HCT116 (cell line): Measurements from ENCODE around the gene DOP1B. TPM values are rescaled to one million over a fixed set of nuclear protein-coding genes. Genes with fewer than 3 reads are reported as not detected.

ENCODE experiments used
- ATAC-seq: fragments of 200-7000 bp; cut with Tn5 transposase; 2 replicates; pipeline ENCODE4 v1.9.1; 2020; ENCODE audit warnings: mild to moderate bottlenecking, moderate library complexity
- BruUV-seq: library from RNA; stranded (reverse); fragments of 400-500 nt; replicated peaks from 2 replicates; lab custom pipeline; 2021; lab: Mats Ljungman, UMichigan
- CTCF ChIA-PET: fragments of 300-600 bp; sonication (Branson Sonifier 250); formaldehyde crosslinking; loops from one replicate; lab custom pipeline; 2021; ENCODE audit warnings: antibody characterized with exemption; lab: Charles Lee
- POLR2A ChIA-PET: fragments of 300-600, 350-600 bp; sonication (Branson Sonifier 250); formaldehyde crosslinking; loops from one replicate; lab custom pipeline; 2021; ENCODE audit warnings: antibody characterized with exemption; lab: Charles Lee
- RAD21 ChIA-PET, 2 experiments: fragments of 300-600 bp; sonication (Branson Sonifier 250); formaldehyde crosslinking; loops; one replicate each; lab custom pipeline; 2023; ENCODE audit warnings: low total read pairs in 2 of 2; ENCODE audit not compliant: uncharacterized antibody in 2 of 2, unreplicated experiment in 2 of 2, low non-redundant PET in 1 of 2; lab: Charles Lee
- DNase-seq: peaks from one replicate; pipeline ENCODE4 v3.0.0-alpha.2; 2010; ENCODE audit warnings: low read depth, low spot score
- H2AFZ ChIP-seq: fragments of 200-600 bp; shearing (Covaris generic), sonication (generic); 2 replicates; pipeline ENCODE4 v1.6.1; 2017; ENCODE audit warnings: low read depth, mixed run types, mixed read lengths, antibody characterized with exemption, low read length; ENCODE audit not compliant: poor library complexity, severe bottlenecking
- H3K27ac ChIP-seq: 2 replicates; pipeline ENCODE4 v1.5.1; 2012; ENCODE audit warnings: low read depth, low read length
- H3K27me3 ChIP-seq: fragments of 200-600 bp; sonication (generic); 2 replicates; pipeline ENCODE4 v1.6.1; 2016; ENCODE audit warnings: mixed run types, low read length, mixed read lengths; ENCODE audit not compliant: insufficient read depth
- H3K36me3 ChIP-seq, 2 experiments: fragments of 200-500 bp in 1 of 2; fragments of 200-600 bp in 1 of 2; sonication (Bioruptor generic) in 1 of 2; sonication (generic) in 1 of 2; 2 replicates each; pipeline versions ENCODE4 v1.5.1 to v1.6.1; 2014 to 2016; ENCODE audit warnings: low read length in 2 of 2, inconsistent platforms in 1 of 2, mixed read lengths in 1 of 2, mixed run types in 1 of 2; ENCODE audit not compliant: insufficient read depth in 2 of 2, control insufficient read depth in 1 of 2
- H3K4me1 ChIP-seq, 2 experiments: fragments of 200-600 bp in 1 of 2; sonication (generic) in 1 of 2; 2 replicates each; pipeline versions ENCODE4 v1.5.1 to v1.6.1; 2012 to 2017; ENCODE audit warnings: low read length in 2 of 2, inconsistent platforms in 1 of 2, mild to moderate bottlenecking in 1 of 2, mixed read lengths in 1 of 2, mixed run types in 1 of 2, moderate library complexity in 1 of 2; ENCODE audit not compliant: insufficient read depth in 2 of 2, control insufficient read depth in 1 of 2
- H3K4me2 ChIP-seq: fragments of 200-600 bp; sonication (generic); 2 replicates; pipeline ENCODE4 v1.6.1; 2017; ENCODE audit warnings: mixed run types, low read length, mixed read lengths
- H3K4me3 ChIP-seq, 2 experiments: fragments of 200-600 bp in 1 of 2; sonication (generic) in 1 of 2; replicated peaks in 1 of 2; 2 replicates each; pipeline ENCODE4 v1.5.1; 2011 to 2016; ENCODE audit warnings: low read length in 2 of 2, control low read depth in 1 of 2, low read depth in 1 of 2, mild to moderate bottlenecking in 1 of 2, mixed read lengths in 1 of 2, mixed run types in 1 of 2
- H3K79me2 ChIP-seq: fragments of 200-600 bp; sonication (generic); 2 replicates; pipeline ENCODE4 v1.6.1; 2017; ENCODE audit warnings: mild to moderate bottlenecking, mixed run types, low read length, moderate library complexity, mixed read lengths; ENCODE audit not compliant: insufficient read depth
- H3K9ac ChIP-seq: fragments of 200-600 bp; sonication (generic); 2 replicates; pipeline ENCODE4 v1.6.1; 2016; ENCODE audit warnings: low read length, mixed read lengths
- H3K9me2 ChIP-seq: fragments of 200-600 bp; sonication (generic), shearing (Covaris generic); 2 replicates; pipeline ENCODE4 v1.6.1; 2017; ENCODE audit warnings: mixed run types, mild to moderate bottlenecking, moderate library complexity; ENCODE audit not compliant: insufficient read depth
- H3K9me3 ChIP-seq, 2 experiments: fragments of 200-500 bp in 1 of 2; fragments of 200-600 bp in 1 of 2; sonication (Bioruptor generic) in 1 of 2; sonication (generic) in 1 of 2; 2 replicates each; pipeline ENCODE4 v1.6.1; 2014 to 2017; ENCODE audit warnings: low read length in 2 of 2, mixed read lengths in 2 of 2, inconsistent platforms in 1 of 2, low read depth in 1 of 2, mild to moderate bottlenecking in 1 of 2, mixed run types in 1 of 2, moderate library complexity in 1 of 2; ENCODE audit not compliant: control insufficient read depth in 1 of 2, insufficient read depth in 1 of 2
- H4K20me1 ChIP-seq: fragments of 200-600 bp; sonication (generic), shearing (Covaris generic); 2 replicates; pipeline ENCODE4 v1.6.1; 2017; ENCODE audit warnings: mixed run types, mild to moderate bottlenecking, moderate library complexity; ENCODE audit not compliant: insufficient read depth
- ATF3 ChIP-seq: IDR thresholded peaks from 2 replicates; pipeline ENCODE4 v1.6.1; 2012
- CEBPB ChIP-seq: IDR thresholded peaks from 2 replicates; pipeline ENCODE4 v1.6.1; 2012; ENCODE audit warnings: low read depth
- EGR1 ChIP-seq: IDR thresholded peaks from 2 replicates; pipeline ENCODE4 v1.6.1; 2012; ENCODE audit warnings: low read depth
- ELF1 ChIP-seq: IDR thresholded peaks from 2 replicates; pipeline ENCODE4 v1.6.1; 2012; ENCODE audit warnings: low read depth, borderline replicate concordance
- EZH2 ChIP-seq: fragments of 200-600 bp; sonication (generic); IDR thresholded peaks from 2 replicates; pipeline ENCODE4 v1.6.1; 2017; ENCODE audit warnings: antibody characterized with exemption, mixed run types
- JUND ChIP-seq: IDR thresholded peaks from 2 replicates; pipeline ENCODE4 v1.6.1; 2012
- POLR2AphosphoS5 ChIP-seq: IDR thresholded peaks from 2 replicates; pipeline ENCODE4 v1.6.1; 2011; ENCODE audit warnings: mild to moderate bottlenecking, low read depth, low read length, moderate library complexity
- RAD21 ChIP-seq: IDR thresholded peaks from 2 replicates; pipeline ENCODE4 v1.6.1; 2012; ENCODE audit warnings: low read depth, mild to moderate bottlenecking
- REST ChIP-seq: IDR thresholded peaks from 2 replicates; pipeline ENCODE4 v1.6.1; 2012; ENCODE audit warnings: low read depth
- SRF ChIP-seq: IDR thresholded peaks from 2 replicates; pipeline ENCODE4 v1.6.1; 2012; ENCODE audit warnings: low read depth
- TCF7L2 ChIP-seq: IDR thresholded peaks from 2 replicates; pipeline ENCODE4 v1.7.0; 2011; ENCODE audit warnings: borderline replicate concordance, inconsistent platforms; ENCODE audit not compliant: insufficient read depth, insufficient read length; ENCODE audit errors: extremely low read depth
- YY1 ChIP-seq: IDR thresholded peaks from 2 replicates; pipeline ENCODE4 v1.6.1; 2011; ENCODE audit warnings: low read length, low read depth, moderate library complexity, mild to moderate bottlenecking; ENCODE audit not compliant: insufficient replicate concordance; ENCODE audit errors: extremely low read depth
- ZBTB33 ChIP-seq: IDR thresholded peaks from 2 replicates; pipeline ENCODE4 v1.6.1; 2011; ENCODE audit warnings: mild to moderate bottlenecking, low read length, moderate library complexity; ENCODE audit not compliant: insufficient replicate concordance; ENCODE audit errors: extremely low read depth
- ZFX ChIP-seq: fragments of 450-650 bp; IDR thresholded peaks from 2 replicates; pipeline ENCODE4 v1.6.1; 2017
- ZNF274 ChIP-seq: fragments of 200-500 bp; sonication (Bioruptor generic); IDR thresholded peaks from 2 replicates; pipeline ENCODE4 v1.6.1; 2014; ENCODE audit warnings: mild to moderate bottlenecking, low read depth, low read length, inconsistent platforms
- intact Hi-C: fragments of 100-400 bp; cut with micrococcal nuclease; formaldehyde crosslinking; loops from 2 replicates; pipeline ENCODE4 v1.10.0; 2022
- total RNA-seq: library from RNA; stranded (reverse); gene quantifications from one replicate; pipeline ENCODE4 v1.2.1, GENCODE V29; 2021; ENCODE audit not compliant: unreplicated experiment
- TF ChIP-seq, protein P1 (sequence below), 3 experiments: fragments of 200-600 bp in 1 of 3; sonication (generic) in 1 of 3; IDR thresholded peaks in 2 of 3; conservative IDR thresholded peaks in 1 of 3; 2 replicates each; pipeline ENCODE4 v1.5.1; 2012 to 2017; ENCODE audit warnings: low read depth in 2 of 3, low read length in 2 of 3, antibody characterized with exemption in 1 of 3, borderline replicate concordance in 1 of 3, control low read depth in 1 of 3, mild to moderate bottlenecking in 1 of 3, mixed read lengths in 1 of 3, mixed run types in 1 of 3, moderate library complexity in 1 of 3; ENCODE audit not compliant: insufficient read depth in 1 of 3

DOP1B gene
- total RNA-seq, 1 experiment from 2014 or later, result 15.4 TPM

GRCh38 chr21:36205962-36206361 lies 49.3 kb downstream of the DOP1B start:
- Histone ChIP-seq H3K9me3 (no peaks in the 10 kb centered on the region), H3K79me2 (no peaks in the 10 kb centered on the region), H3K4me3 (no peak overlapping the region), H4K20me1 (no peaks in the 10 kb centered on the region; the same call in 1 of the 2 replicates), H3K36me3 (no peaks in the 10 kb centered on the region), H3K9me2 (no peaks in the 10 kb centered on the region), H3K4me1 (peaks cover 50 to 63% of the 10 kb centered on the region in 2 experiments), H3K27me3 (no peaks in the 10 kb centered on the region), H3K4me2 (no peak overlapping the region), H3K9ac (no peak overlapping the region), H3K27ac (no peak overlapping the region), H2AFZ (no peak overlapping the region)
- no peak for TF ChIP-seq JUND
- no peak for TF ChIP-seq ZNF274
- no peak for TF ChIP-seq YY1
- TF ChIP-seq CEBPB, result no peak
- TF ChIP-seq RAD21, result no peak
- no peak for TF ChIP-seq REST
- TF ChIP-seq SRF, result no peak
- TF ChIP-seq TCF7L2, result no peak
- no peak for TF ChIP-seq ELF1
- TF ChIP-seq ATF3, result no peak
- TF ChIP-seq, protein P1, sequence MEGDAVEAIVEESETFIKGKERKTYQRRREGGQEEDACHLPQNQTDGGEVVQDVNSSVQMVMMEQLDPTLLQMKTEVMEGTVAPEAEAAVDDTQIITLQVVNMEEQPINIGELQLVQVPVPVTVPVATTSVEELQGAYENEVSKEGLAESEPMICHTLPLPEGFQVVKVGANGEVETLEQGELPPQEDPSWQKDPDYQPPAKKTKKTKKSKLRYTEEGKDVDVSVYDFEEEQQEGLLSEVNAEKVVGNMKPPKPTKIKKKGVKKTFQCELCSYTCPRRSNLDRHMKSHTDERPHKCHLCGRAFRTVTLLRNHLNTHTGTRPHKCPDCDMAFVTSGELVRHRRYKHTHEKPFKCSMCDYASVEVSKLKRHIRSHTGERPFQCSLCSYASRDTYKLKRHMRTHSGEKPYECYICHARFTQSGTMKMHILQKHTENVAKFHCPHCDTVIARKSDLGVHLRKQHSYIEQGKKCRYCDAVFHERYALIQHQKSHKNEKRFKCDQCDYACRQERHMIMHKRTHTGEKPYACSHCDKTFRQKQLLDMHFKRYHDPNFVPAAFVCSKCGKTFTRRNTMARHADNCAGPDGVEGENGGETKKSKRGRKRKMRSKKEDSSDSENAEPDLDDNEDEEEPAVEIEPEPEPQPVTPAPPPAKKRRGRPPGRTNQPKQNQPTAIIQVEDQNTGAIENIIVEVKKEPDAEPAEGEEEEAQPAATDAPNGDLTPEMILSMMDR (IDR thresholded peaks at IDR 0.05 in 2 of 3, conservative IDR thresholded peaks at IDR 0.05 in 1 of 3; ENCODE audit: borderline replicate concordance in 1 of 3, insufficient read depth in 1 of 3, low read depth in 2 of 3, low read length in 2 of 3), result no peak
- no peak for TF ChIP-seq ZFX
- TF ChIP-seq EGR1, result no peak
- no peak for TF ChIP-seq POLR2AphosphoS5
- no peak for TF ChIP-seq ZBTB33
- no peak for TF ChIP-seq EZH2
- ChIA-PET POLR2A (no interaction called here), RAD21 (no interaction called here), CTCF (no interaction called here)
- DNase-seq (no peak), ATAC-seq (no peak)
- BruUV-seq, result no TSS peak
- intact Hi-C loops, result no loop called here
